NT2/D1 (cell line): ENCODE data around the gene HS1BP3.

Experiments used
- DNase-seq: peaks from one replicate; pipeline ENCODE4 v3.0.0-alpha.2; 2011; ENCODE audit warnings: low read depth, low spot score
- H3K27me3 ChIP-seq: 2 replicates; pipeline ENCODE4 v1.6.0; 2011; ENCODE audit warnings: mild to moderate bottlenecking; ENCODE audit not compliant: insufficient read length, insufficient read depth
- H3K36me3 ChIP-seq: 2 replicates; pipeline ENCODE4 v1.6.1; 2011; ENCODE audit warnings: mild to moderate bottlenecking, low read length, mixed read lengths; ENCODE audit not compliant: insufficient read depth, insufficient read length
- H3K4me1 ChIP-seq: 2 replicates; pipeline ENCODE4 v1.5.1; 2011; ENCODE audit not compliant: insufficient read depth, insufficient read length
- H3K4me3 ChIP-seq: 2 replicates; pipeline ENCODE4 v1.5.1; 2011; ENCODE audit warnings: low read depth; ENCODE audit not compliant: insufficient read length
- H3K9ac ChIP-seq: 2 replicates; pipeline ENCODE4 v1.6.0; 2011; ENCODE audit warnings: low read depth; ENCODE audit not compliant: insufficient read length
- H3K9me3 ChIP-seq: 2 replicates; pipeline ENCODE4 v1.5.1; 2011; ENCODE audit warnings: mild to moderate bottlenecking, low read length; ENCODE audit not compliant: insufficient read depth
- SUZ12 ChIP-seq: IDR thresholded peaks from 2 replicates; pipeline ENCODE4 v1.6.1; 2011; ENCODE audit not compliant: insufficient read length, insufficient read depth; ENCODE audit errors: extremely low read depth
- YY1 ChIP-seq: IDR thresholded peaks from 2 replicates; pipeline ENCODE4 v1.6.1; 2011; ENCODE audit not compliant: insufficient read length, insufficient read depth
- ZNF274 ChIP-seq: IDR thresholded peaks from 2 replicates; pipeline ENCODE4 v1.6.1; 2011; ENCODE audit warnings: mild to moderate bottlenecking, low read depth, low read length

The HS1BP3 gene

GRCh38 chr2:20668451-20668850 is 17.6 kb upstream of the HS1BP3 start:
- no peaks in the 10 kb centered on the region for H3K36me3 ChIP-seq
- peaks cover 55% of the 10 kb centered on the region for H3K27me3 ChIP-seq
- H3K4me3 ChIP-seq: no peak overlapping the region
- DNase-seq: no peak
- H3K4me1 ChIP-seq: peaks cover 13% of the 10 kb centered on the region
- H3K9ac ChIP-seq: no peak overlapping the region
- TF ChIP-seq SUZ12: no peak
- TF ChIP-seq ZNF274: no peak
- no peak for TF ChIP-seq YY1
- H3K9me3 ChIP-seq: no peaks in the 10 kb centered on the region

GRCh38 chr2:20667531-20668401 is 16.9 kb upstream of the HS1BP3 start:
- H3K4me1 ChIP-seq: peaks cover 13% of the 10 kb centered on the region
- no peak for DNase-seq
- no peaks in the 10 kb centered on the region for H3K9me3 ChIP-seq
- H3K27me3 ChIP-seq: peaks cover 62% of the 10 kb centered on the region
- H3K36me3 ChIP-seq: no peaks in the 10 kb centered on the region
- TF ChIP-seq SUZ12 (no peak), YY1 (no peak), ZNF274 (no peak)
- H3K9ac ChIP-seq: peak overlapping the region; percentile 80
- peak overlapping the region; percentile 49 for H3K4me3 ChIP-seq

GRCh38 chr2:20667151-20667530 is 16.2 kb upstream of the HS1BP3 start:
- peaks cover 68% of the 10 kb centered on the region for H3K27me3 ChIP-seq
- DNase-seq: no peak
- TF ChIP-seq SUZ12 (no peak), YY1 (no peak), ZNF274 (no peak)
- no peaks in the 10 kb centered on the region for H3K9me3 ChIP-seq
- H3K9ac ChIP-seq: peak overlapping the region; percentile 80
- H3K36me3 ChIP-seq: no peaks in the 10 kb centered on the region
- peaks cover 13% of the 10 kb centered on the region for H3K4me1 ChIP-seq
- peak overlapping the region; percentile 49 for H3K4me3 ChIP-seq

- Histone ChIP-seq H3K27me3 (peaks cover 71% of the 10 kb centered on the region), H3K4me3 (peak within 1 kb of the TSS; percentile 49), H3K9ac (peak within 1 kb of the TSS; percentile 80), H3K4me1 (peaks cover 16% of the 10 kb centered on the region), H3K36me3 (no peaks in the 10 kb centered on the region), H3K9me3 (no peaks in the 10 kb centered on the region)
- TF ChIP-seq ZNF274 (no peak), SUZ12 (no peak), YY1 (no peak)
- DNase-seq: no peak
Observed at GRCh38 chr2:20666304-20667150, 15.6 kb upstream of the HS1BP3 start, which contains the start of gene GDF7. Gene GDF7 (plus strand): TSS chr2:20667144. CDS start chr2:20667240, 96 bp downstream.

DNA sequence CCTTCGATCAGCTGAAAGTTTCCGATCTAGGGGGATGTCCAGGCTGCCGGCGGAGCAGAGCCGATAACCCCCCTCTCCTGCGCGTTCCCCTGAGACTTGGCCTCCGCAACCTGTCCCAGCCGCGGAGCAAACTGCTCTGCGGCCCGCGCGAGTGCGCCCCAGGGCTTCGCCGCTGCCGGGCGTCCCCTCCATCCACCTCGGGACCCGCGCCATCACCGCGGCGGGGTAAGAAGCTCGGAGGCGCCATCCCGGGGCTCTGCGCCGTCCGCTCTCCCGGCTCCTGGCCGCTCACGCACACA is 15.1 kb upstream of the HS1BP3 start:
- H3K9ac ChIP-seq: peak overlapping the region; percentile 75
- no peaks in the 10 kb centered on the region for H3K36me3 ChIP-seq
- DNase-seq: no peak
- H3K9me3 ChIP-seq: no peaks in the 10 kb centered on the region
- peaks cover 15% of the 10 kb centered on the region for H3K4me1 ChIP-seq
- peak overlapping the region; percentile 43 for H3K4me3 ChIP-seq
- TF ChIP-seq ZNF274 (no peak), YY1 (no peak), SUZ12 (peak; percentile 74)
- H3K27me3 ChIP-seq: peaks cover 71% of the 10 kb centered on the region

- H3K9me3 ChIP-seq: no peaks in the 10 kb centered on the region
- DNase-seq: no peak
- peaks cover 15% of the 10 kb centered on the region for H3K4me1 ChIP-seq
- H3K9ac ChIP-seq: peak overlapping the region; percentile 75
- peaks cover 71% of the 10 kb centered on the region for H3K27me3 ChIP-seq
- no peaks in the 10 kb centered on the region for H3K36me3 ChIP-seq
- TF ChIP-seq ZNF274 (no peak), YY1 (no peak), SUZ12 (no peak)
- H3K4me3 ChIP-seq: peak overlapping the region; percentile 43
Observed at GRCh38 chr2:20665243-20666004, 14.5 kb upstream of the HS1BP3 start.
